Amygdala (tissue), 56 donors: Measurements from ENCODE around the gene TCF19.

Experiments
- DNase-seq, 56 donors: peaks; one replicate each; lab custom pipeline; 2025; lab: John Stamatoyannopoulos, UW

The TCF19 gene

DNA sequence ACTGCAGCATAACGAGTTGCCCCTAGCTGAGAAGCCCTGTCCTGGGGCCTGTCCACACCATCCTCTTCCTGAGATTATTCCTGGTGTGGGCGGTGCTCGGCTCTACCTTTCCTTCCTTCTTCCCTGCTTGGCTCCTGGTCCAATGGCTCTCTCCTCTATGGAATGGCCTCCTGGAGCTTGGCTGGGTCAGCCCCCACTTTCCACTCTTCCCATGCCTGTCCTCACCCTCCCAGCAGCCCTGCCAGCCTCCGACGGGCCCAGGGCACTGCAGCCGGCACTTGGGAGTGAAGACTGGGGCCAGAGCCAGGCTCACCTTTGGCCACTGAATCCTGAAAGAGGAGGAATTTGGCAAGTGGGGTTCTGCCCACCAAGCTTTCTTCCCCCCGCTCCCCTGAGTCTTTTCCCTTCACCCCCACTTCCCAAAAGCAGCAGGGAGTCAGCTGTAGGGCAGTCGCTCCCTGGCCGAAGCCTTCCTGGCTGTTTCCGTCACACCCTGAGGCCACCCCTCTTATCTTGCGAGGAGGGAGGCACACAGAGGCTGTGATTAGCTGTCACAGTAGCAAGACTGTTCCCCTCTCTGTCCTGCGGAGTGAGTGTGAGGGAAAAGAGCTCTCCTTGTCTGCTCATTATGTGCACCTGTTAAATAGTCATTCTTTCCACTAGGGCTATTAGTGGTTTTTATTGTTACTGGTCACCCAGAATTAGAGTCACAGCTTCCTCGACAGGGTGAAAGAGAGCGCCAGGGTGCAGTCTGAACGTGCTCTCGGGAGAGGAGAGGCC, 31.8 kb upstream of the TCF19 start:
- DNase-seq = no peak

DNA sequence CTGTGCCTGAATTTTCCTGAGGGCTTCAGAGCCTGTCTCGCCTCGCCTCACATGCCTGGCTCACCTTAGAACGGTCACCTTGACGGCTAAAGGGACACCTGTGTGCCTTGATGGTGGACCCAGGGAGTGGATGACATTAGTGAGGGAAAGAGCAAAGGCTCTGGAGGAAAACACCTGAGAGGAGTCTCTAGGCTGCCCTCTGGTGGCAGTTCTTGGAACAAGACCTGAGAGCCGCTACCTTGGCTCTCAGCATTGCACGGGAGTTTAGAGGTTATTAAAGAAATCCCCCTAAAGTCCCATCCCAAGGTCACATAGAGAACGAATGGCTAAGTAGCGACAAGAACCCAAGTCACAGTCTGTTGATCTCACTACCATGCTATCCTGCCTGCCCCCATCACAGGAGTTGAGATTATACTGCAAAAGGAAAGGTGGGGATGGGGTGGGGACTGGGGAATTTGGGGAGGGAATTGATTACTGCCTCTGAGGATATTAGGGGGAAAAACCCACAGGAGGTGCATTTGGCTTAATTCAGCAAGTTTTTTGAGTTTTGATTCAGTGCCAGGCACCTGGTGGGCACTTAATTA, 30.2 kb upstream of the TCF19 start:
- peak in 22 of 56 donors; percentile 2 to 49 (median 12) for DNase-seq

DNA sequence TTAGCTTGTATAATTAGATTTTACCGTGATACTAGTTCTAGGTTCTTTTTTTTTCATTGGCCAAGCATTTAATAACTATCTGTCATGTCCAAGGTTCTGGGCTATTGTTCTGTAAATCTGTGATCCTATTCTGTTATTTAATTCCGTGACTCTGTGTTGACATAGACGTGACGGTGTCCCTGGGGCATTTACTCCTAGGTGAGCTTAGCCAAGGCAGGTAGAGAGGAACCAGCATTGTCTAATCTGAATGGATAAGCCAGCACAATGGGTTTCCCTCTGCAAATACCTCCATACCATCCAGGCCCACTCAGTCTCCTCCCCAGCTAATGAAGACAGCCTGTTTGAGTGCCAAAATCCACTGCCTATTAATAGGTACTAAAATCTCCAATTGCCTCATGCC, 29.3 kb upstream of the TCF19 start:
- DNase-seq = no peak

DNA sequence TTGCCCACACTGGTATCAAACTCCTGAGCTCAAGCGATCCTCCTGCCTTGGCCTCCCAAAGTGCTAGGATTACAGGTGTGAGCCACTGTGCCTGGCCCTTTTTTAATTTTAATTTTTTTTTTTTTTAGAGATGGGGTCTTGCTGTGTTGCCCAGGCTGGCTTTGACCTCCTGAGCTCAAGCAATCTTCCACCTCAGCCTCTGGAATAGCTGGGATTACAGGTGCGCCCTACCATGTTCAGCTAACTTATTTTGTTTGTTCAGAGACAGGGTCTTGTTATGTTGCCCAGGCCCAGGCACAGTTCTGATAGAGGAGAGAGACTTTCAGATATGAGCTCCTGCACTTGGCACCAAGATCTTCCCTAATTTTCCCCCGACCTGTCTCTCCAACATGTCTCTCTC, 27.6 kb upstream of the TCF19 start:
- no peak for DNase-seq

DNA sequence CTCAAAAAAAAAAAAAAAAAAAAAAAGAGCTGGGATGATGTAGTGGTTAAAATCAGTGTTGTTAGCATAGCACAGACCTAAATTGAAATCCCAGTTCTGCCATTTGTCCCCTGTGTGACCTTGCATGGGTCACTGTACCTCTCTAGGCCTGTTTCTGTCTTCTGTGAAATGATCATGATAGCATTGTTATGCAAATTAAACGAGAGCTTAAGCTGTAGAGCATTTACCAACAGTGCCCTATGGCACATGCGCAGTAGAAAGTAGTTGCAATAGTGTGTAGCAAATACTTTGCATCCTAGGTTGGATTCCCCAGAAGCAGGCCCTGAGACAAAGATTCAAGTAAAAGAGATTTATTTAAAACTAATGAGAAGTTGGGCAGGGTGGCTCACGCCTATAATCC, 26.8 kb upstream of the TCF19 start:
- DNase-seq = no peak

DNA sequence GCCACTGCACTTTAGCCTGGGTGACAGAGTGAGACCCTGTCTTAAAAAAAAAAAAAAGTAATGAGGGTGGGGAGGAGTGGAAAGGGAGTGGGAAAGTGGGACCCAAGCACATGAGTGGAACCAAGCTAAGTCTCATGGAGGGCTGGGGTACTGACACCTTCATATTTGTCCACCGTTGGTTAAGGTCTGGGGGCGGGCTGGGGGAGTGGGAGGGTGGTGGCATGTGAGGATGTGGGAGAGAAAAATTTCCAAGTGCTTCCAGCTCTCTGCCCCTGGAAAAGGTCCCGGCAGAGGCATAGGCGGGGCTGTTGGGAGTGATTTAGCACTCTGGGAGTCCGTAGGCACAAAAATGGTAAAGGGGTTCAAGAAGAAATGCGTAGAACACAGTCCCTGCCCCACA, 25.6 kb upstream of the TCF19 start:
- DNase-seq = no peak

DNA sequence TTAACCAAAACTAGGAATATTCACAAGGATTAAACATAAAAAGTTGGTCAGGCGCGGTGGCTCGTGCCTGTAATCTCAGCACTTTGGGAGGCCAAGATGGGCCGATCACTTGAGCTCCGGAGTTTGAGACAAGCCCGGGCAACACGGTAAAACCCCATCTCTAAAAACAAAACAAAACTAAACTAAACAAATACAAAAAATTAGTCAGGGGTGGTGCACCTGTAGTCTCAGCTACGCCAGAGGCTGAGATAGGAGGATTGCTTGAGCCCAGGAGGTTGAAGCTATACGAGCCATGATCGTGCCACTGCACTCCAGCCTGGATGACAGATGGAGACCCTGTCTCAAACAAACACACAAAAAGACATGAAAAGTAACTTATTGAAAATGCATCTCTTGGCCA, 22.7 kb upstream of the TCF19 start:
- no peak for DNase-seq

DNA sequence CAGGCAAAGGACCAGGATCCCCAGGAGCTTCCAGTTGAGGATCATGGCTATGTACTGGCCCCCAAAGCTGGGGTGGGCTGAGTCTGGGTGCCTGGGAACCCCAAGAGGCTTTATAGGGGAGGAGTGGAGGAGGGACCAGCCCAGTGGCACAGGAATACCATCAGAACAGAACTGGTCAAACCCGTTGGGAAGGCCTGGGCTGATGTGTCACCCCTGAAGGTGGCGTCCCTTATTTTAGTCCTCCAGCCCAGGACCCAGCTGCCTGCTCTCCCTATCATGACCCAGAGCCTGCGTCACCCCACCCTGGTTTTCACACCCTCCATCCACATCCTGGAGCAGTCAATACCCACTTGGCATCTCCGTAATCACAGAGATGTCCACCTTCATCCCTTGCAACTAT, 19.4 kb upstream of the TCF19 start, which contains the start of gene PSORS1C2:
PSORS1C2 (minus strand) TSS at position 85 of the 400 bp plus-strand sequence; CDS start at position 45, 40 bp downstream.
- no peak for DNase-seq

DNA sequence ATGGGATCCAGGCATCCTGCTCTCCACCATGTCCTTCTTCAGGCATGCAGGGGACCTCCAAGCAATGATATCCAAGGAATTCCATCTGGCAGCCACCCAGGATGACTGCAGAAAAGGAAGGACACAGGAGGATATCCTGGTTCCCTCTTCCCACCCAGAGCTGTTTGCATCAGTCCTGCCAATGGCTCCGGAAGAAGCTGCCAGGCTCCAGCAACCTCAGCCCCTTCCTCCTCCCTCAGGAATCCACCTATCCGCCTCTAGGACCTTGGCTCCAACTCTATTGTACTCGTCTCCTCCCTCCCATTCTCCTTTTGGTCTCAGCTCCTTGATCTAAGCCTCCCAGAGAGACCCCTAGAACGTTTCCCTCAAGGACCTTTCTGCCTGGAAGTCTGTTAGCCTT, 18.8 kb upstream of the TCF19 start:
- DNase-seq = no peak

DNA sequence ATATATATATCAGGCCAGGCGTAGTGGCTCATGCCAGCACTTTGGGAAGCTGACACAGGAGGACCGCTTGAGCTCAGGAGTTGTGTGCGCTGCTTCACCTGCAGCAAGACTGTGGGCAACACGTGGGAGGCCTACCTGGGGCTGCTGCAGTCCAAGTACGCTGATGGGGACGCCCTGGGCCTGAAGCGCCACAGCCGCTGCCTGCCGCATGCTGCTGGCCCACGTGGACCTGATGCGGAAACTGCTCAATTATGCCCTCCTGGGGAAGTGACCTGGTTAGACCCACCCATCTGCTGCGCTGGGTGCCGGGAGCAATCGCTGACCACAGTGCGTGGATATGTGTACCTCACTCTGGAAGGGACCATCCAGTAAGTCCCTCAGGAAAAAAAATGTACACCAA, 17.7 kb upstream of the TCF19 start:
- DNase-seq = no peak

DNA sequence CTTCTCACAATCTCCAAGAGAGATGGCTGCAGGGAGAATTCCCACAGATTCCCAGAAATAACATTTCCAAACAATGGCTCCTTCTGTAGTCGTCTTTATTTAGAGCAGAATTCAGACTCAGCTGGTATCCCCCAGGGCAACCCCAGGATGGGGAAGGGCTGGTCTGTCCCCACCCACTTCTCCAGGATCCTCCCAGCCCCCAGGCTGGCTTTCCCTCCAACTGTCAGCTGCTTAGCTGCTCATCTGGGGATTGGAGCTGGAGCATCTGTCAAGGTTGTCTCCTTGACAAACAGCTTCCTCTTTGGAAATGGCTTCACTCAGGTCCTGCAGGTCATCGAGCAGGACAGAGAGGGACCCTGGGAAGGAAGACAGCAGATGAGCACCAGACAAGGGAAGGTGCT, 16.0 kb upstream of the TCF19 start:
- no peak for DNase-seq

DNA sequence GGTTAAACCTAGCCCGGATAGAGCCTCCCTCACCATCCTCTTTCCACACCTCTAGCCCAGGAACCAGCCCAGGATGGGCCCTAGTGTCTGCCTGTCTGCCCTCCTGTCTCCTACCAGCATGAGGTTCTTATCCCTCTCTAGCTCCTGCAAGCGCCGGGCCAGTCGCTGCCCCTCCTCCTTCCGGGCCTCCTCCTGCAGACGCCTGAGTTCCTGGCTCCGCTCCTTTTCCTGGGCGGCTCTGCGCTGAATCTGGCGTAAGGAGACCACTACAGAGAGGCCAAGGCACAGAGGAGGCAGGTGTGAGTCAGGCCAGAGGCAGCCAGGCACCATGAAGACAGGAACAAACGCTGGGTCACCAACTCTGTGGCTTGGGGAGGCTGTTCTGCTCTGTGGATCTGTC, 15.2 kb upstream of the TCF19 start:
- DNase-seq = no peak

DNA sequence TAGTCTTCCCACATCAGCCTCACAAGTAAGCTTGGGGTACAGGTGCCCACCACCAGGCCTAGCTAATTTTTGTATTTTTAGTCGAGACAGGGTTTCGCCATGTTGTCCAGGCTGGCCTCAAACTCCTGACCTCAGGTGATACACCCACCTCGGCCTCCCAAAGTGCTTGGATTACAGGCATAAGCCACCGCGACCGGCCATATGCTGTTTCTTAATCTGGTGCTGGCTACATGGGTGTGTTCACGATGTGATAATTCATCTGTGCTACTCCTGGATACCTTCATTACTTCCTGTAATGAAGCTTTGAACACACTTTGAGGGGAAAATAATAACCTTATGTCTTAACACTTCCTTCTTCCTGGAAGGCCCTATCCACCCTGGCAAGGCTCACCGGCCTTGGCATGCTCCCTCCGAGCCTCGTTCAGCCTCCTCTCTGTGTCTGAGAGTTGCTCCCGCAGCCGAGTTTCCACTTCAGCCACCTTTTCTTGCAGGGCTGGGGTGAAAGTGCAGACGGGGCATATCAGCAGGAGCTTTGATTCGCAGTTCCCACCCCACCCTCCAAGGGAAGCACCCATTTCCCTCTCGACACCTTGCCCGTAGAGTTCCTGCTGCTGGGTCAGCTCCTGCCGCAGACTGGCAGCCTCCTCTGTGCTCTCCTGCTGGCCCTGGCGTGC, 14.0 kb upstream of the TCF19 start:
- no peak for DNase-seq

DNA sequence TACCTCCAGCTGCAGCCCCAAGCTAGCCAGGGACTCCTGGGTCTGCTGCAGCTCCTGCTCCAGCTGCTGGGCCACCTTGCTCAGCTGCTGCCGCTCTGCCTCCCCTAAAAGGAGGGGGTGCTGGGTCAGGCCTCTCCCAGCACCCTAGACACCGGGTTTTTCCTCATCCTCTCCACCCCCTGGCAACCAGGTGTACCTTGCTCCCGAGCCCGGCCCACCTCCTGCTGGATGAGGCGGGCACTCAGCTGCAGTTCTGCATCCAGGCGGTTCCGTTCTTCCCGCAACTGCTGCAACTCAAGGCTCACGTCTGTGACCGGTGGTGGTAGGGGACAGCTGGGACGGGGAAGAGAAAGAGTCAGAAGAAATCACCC, 13.4 kb upstream of the TCF19 start:
- DNase-seq = no peak

DNA sequence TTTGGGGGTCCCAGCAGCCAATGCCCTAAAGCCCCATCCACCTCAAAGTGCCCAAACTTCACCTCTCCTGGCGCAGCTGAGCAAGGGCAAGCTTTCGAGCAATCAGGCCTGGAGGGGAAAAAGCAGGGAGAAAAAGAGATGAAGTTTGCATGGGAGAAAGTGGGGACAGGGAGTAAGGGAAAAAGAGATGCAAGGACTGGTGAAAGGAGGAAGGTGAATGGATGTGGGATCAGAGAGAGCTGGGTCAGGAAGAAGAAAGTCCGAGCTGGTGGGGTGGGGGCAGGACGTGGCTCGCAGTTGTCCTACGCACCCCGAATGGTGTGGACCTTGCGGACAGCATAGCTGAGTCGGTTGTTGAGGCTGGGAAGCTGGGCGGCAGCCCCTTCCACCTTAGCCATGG, 13.0 kb upstream of the TCF19 start:
- DNase-seq = no peak

DNA sequence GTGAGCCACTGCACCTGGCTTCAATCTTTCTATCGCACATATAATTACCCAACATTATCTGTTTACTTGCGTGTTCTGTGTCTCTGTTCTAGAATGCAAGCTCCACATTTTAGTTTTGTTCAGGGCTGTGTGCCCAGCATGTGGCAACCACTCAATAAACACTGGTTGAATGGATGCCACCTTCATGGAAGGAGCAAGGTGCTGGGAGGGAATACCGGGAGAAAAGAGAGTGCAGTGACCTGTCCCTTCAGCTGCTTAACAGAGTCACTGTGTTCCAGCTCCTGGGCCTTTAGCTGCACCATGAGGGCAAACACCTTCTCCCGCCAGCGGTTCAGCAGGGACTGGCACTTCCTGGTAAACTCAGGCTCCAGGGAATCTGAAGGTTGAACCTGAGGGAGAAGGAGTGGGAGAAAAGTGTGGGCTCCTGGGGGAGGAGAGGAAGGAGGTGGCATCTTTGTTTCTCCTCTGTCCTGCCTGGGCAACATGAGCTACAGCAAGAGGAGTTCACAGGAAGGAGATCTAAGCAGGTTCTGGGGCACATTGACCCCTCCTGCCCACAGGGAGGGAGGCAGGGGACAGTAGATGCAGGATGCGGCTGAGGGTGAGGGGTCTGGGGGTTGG, 8.5 kb upstream of the TCF19 start:
- DNase-seq = no peak

DNA sequence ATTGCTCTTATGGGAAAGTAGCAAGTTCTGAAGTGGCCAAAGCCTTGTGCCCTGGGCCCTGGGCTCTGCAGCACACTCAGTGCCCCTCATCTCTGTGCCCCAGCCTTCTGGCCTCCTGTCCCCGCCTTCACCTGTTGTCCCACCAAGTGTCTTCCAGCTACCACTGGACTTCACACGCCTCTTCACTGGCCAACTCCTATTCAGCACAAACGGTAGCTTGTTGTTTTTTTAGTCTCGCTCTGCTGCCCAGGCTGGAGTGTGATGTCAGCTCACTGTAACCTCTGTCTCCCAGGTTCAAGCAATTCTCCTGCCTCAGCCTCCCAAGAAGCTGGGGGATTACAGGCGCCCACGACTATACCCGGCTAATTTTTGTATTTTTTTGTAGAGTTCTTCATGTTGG, 5.6 kb upstream of the TCF19 start:
- DNase-seq = no peak

DNA sequence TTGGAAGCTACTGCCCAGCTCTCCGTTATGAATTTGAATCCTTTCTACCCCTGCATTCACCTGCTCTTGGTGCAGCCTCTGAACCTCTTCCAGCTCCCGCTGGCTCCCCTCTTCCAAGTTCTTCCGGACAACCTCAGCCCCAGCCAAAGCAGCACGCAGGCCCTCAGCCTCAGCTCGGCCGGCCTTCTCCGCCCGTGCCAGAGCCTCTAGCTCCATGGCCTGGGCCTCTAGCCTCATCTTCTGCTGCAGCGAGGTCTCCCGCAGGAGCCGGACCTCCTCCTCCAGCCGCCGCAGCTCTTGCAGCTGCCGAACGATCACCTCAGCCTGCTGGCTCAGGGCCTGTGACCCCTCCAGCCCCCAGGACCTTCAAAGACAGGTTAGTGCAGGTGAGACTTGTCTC, 4.0 kb upstream of the TCF19 start:
- no peak for DNase-seq

DNA sequence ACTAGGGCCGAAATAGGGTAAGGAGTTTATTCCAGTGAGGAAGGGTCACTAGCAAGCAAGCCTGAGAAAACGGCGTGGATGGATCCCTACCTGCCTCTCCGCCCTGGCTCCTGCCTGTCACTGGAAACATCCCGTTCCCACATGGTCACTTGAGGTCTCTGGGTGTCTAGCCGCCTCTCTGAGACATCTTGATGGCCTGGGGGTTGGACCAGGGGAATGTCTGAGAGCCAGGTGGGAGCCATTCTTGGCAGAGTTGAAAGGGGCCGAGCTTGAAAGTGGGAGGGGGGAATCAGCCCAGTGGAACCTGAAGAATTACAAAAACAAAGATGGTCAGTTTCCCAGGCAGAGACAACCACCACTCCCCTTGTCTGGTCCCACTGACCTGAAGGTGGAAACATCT, 1.7 kb upstream of the TCF19 start:
- no peak for DNase-seq

DNA sequence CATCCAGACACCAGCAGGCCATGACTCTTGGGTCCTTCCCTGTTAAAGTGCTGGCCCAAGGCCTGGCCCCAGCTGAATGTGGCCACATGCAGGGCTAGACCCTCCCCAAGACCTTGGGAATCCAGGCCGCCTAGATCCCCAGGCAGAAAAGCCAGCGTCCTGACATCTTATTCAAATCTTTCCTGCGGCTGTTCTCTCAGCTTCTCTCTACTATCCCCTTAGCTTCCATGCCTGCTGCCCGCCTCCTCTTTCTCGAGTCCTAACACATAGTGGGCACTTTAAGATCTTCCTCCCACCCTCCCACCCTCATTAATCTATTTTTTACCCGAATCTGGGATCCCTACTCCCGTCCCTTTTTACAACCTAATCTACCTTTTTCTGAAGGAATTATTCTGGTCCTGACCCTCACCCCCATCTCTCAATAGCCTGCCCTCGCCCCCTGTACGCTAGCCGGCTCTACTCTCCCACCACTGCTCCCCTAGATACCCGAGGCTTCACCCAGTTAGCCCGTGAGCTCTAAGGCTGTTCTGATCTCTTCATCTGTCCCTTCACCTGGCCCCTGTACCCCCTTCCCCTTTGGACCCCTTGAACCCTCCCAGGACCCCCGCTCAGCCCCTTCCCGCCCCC, 763 bp upstream of the TCF19 start, which contains the start of gene CCHCR1:
CCHCR1 (minus strand) TSS at position 290 of the 627 bp plus-strand sequence; CDS start at position 88, 202 bp downstream.
- peak in 1 of 56 donors; percentile 8 for DNase-seq
